Stimulated activated CD4-positive, alpha-beta T cell treated with anti-CD3 and anti-CD28 coated beads, TNF-alpha, amount 100 ng/mL, for 4 hours (primary cell): Measurements from ENCODE around the gene PAN2.
"Not testable (repeated sequence)": the region's sequence is repeated elsewhere in the genome, so short reads cannot be mapped to it uniquely, and the experiment has no call there.

Experiments used
- DNase-seq, 3 experiments: peaks; one replicate each; pipeline ENCODE4 v3.0.0-alpha.2; 2020; ENCODE audit warnings: low read depth in 3 of 3

PAN2 gene

GRCh38 chr12:56347255-56347654, 13.5 kb upstream of the PAN2 start:
- DNase-seq, result not testable (repeated sequence)

DNA sequence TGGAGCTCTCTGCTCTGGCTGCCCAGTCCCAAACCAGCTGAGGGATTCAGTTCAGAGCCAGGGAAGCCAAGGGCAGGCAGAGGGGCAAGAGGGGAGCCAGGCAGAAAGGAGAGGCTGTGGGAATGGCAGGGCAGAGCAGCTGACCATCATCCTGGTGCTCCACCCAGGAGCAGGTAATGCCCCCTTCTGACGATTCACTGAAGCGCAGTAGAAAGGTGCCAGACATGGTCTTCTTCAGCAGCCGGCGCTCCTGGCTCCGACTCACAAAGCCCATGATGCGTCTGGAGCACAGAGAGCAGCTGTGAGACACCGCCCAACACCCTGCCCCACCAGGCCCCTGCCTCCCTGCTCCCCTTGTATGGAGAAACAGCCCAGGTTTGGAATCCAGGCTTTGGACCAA, 12.9 kb upstream of the PAN2 start:
- DNase-seq, result no peak

DNA sequence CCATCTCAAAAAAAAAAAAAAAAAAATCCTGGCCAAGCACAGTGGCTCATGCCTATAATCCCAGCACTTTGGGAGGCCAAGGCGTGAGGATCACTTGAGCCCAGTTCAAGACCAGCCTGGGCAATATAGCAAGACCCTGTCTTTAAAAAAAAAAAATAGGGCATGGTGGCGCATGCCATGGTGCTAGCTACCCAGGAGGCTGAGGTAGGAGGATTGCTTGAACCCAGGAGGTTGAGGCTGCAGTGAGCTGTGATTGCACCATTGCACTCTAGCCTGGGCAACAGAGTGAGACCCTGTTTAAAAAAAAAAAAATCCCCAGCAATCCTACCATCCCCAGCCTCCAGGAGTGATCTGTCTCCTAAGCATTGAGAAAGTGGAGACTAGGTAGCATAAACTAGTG, 8.5 kb upstream of the PAN2 start:
- DNase-seq, result not testable (repeated sequence)

DNA sequence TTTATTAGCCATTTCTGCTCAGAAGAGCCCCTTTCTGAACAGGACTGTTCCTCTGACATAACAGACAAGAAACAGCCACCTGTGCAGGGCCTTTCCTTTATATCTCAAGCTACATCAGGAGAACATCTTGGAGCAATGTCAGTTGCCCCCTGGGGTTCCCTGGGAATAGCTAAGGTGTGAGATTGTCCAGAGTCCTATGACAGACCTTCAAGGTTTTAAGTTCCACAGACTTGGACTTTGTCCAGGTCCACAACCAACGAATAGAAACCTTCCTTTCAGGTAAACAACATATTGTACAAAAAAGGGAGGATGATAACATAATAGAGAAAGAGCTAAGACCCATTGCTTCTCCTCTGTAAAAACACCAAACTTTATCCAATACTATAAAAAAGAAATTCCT, 7.8 kb upstream of the PAN2 start:
- DNase-seq, result no peak

DNA sequence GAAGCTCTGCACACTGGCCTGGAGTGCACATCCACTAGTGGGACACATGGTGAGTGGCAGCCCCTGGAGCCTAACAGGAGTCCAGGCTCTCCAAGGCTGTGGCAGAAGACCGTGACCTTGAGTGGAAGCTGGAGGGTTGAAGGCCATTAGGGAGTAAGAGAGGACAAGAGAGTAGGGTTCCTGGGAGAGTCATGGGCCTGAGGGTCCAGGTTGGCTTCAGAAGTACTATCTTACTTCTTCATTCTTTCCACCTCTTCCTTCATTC, 5.3 kb upstream of the PAN2 start:
- DNase-seq, result no peak

- DNase-seq, result peak; percentile 50 to 86 (median 78)
Observed at GRCh38 chr12:56338308-56339157, 4.7 kb upstream of the PAN2 start, which contains the start of gene IL23A. Gene IL23A, plus strand, starts transcription at chr12:56338884. Its CDS starts 161 bp downstream, at chr12:56339045.

GRCh38 chr12:56337753-56338251, 4.0 kb upstream of the PAN2 start:
- no peak for DNase-seq

- DNase-seq, result no peak
Observed at GRCh38 chr12:56336361-56337167, 2.8 kb upstream of the PAN2 start.

GRCh38 chr12:56335527-56335926, 1.7 kb upstream of the PAN2 start:
- DNase-seq, result not testable (repeated sequence)

DNA sequence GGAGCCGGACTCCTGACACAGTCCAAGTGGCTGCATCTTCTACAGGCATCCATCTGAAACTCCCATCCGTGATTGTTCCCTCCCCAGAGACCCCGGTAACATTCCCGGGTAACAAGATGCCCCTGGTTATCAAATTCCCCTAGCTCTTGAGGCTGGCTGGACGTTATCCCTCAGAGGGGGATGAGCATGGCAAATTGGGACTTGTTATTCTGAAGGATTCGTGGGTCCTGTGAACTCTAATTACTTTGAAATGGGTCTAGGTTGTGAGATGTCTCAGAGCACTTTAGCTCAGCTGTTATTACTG, 642 bp upstream of the PAN2 start:
- DNase-seq, result no peak

DNA sequence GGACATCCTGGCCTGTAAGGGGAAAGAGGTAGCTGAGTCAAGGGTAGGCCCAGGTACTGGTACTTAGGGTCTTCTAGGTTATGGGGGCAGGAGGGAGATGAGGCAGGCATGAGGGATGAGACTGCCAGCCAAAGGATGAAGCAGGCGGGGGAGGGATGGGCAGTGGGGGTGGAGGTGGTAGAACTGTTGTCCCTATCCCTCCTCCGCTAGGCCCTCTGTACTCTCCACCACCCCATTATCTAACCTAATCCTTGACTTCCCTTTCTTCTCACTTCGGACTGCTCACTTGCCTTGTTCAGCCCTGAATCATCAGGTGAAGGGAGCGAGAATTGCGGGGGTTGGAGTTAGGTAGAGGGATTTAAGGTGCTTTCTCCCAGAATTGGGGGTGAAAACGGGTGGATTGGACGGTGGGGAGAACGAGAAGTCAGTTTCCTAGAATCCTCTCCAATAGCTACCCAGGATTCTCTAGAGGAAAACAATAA, 562 bp downstream of the PAN2 start:
- DNase-seq, result no peak

DNA sequence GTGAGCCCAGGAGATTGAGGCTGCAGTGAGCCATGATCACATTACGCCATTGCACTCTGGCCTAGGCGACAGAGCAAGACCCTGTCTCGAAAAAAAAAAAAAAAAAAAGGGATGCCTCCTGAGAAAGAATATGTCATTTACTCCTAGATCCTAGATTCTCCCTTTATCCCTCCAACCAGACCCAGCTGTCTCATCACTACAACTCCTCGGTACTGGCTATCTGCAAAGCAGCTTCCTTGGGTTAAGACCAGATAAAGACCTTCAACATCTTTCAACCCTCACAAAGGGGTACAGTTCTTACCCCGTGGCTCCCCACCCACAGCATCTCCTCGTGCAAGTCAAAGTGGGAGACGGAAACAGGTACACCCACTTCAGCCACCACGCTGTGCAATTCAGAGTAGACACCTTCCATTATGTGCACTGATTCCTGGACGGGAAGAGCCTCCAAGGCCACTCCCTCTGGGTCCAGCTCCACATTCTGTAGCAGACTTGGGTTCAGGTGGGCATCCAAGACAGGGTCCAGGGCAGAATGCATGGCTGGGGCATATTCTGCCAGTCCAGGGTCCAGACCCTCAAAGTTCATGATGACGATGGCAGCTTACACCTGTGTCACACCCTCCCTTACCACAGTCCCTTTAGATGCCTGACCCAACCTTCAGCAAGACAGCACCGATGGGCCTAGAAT, 1.1 kb downstream of the PAN2 start:
- no peak for DNase-seq

GRCh38 chr12:56330936-56331490, 2.8 kb downstream of the PAN2 start:
- DNase-seq, result no peak

DNA sequence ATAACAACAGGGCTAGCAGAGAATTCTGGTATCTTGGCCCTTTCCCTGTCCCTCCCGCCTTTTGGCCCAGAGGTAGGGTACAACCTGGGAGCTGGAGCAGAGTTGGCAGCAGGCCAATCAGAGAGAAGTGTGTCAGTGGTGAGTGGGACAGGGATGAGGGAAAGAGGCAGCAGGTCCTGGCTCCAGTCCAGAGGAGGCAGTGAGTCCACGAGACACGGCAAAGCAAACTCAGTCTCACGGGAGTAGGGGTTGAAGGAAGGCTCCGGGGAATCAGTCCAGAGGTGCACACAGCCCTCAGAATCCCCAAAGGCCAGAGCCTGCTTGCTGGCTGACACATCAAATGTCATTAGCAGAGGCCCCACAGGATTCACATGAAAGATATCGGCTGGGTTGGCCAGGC, 7.3 kb downstream of the PAN2 start:
- no peak for DNase-seq

DNA sequence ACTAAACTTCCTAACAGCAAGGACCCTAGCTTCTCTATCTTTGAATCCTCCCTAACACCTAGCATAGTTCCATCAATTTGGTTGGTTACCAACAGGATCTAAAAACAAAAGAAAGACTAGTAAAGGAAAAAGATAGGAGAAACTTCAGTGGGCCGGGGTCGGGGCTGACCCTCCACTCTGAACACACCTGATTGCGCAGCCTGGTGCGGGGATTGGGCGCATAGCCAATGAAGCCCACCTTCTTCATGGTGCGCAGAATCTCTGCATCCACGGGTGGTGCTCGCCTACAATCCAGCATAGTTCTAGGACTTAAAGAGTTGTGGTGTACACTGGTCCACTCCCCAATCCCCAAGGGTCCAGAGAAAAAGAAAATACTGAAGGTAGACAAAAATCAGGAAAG, 7.7 kb downstream of the PAN2 start:
- DNase-seq, result no peak

GRCh38 chr12:56324206-56324605, 9.6 kb downstream of the PAN2 start:
- DNase-seq, result no peak

DNA sequence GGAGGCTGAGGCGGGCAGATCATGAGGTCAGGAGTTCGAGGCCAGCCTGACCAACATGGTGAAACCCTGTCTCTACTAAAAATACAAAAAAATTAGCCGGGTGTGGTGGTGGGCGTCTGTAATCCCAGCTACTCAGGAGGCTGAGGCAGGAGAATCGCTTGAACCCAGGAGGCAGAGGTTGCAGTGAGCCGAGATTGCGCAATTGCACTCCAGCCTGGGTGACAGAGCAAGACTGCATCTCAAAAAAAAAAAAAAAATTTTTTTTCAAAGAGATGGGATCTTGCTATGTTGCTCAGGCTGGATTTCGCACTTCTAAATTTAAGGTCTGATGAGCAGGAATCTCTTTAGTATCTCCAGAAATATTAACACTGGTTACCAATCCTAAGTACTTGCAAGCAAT, 12.2 kb downstream of the PAN2 start:
- not testable (repeated sequence) for DNase-seq

DNA sequence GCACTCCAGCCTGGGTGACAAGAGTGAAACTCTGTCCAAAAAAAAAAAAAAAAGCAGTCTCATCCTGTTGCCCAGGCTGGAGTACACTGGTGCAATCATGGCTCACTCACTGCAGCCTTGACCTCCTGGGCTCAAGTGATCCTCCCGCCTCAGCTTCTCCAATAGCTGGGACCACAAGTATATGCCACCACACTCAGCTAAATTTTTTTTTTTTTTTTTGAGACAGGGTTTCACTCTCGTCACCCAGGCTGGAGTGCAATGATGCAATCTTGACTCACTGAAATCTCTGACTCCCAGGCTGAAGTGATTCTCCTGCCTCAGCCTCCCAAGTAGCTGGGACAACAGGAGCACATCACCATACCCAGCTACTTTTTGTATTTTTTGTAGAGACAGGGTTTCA, 12.8 kb downstream of the PAN2 start:
- no peak for DNase-seq

GRCh38 chr12:56317675-56318074, 16.1 kb downstream of the PAN2 start:
- no peak for DNase-seq

- peak; percentile 81 to 85 (median 84) for DNase-seq
Observed at GRCh38 chr12:56315622-56316473, 18.0 kb downstream of the PAN2 start, which contains the start of gene CNPY2. Gene CNPY2, minus strand, starts transcription at chr12:56315988. Its CDS starts 771 bp downstream, at chr12:56315217.

GRCh38 chr12:56315249-56315621, 18.6 kb downstream of the PAN2 start:
- DNase-seq, result no peak
